GM23338 (cell line): Measurements from ENCODE around the gene GDE1.

ENCODE experiments used
- EZH2 ChIP-seq: fragments of 200-600 bp; sonication (generic); IDR thresholded peaks from one replicate; pipeline ENCODE4 v1.8.0; 2017; ENCODE audit warnings: antibody characterized with exemption, mild to moderate bottlenecking, low read depth; ENCODE audit not compliant: unreplicated experiment
- EZH2phosphoT487 ChIP-seq: fragments of 200-600 bp; sonication (generic); IDR thresholded peaks from one replicate; pipeline ENCODE4 v1.8.1; 2018; ENCODE audit warnings: antibody characterized with exemption; ENCODE audit not compliant: unreplicated experiment
- JUNB ChIP-seq: IDR thresholded peaks from one replicate; pipeline ENCODE4 v1.6.1; 2016; ENCODE audit warnings: antibody characterized with exemption; ENCODE audit not compliant: unreplicated experiment
- POLR2AphosphoS5 ChIP-seq: IDR thresholded peaks from 2 replicates; pipeline ENCODE4 v1.6.1; 2016; ENCODE audit warnings: antibody characterized with exemption, low read depth
- TF ChIP-seq, protein P1 (sequence below), 2 experiments: fragments of 200-600 bp in 1 of 2; sonication (generic) in 1 of 2; conservative IDR thresholded peaks; 2 replicates each; pipeline versions ENCODE4 v1.5.1 to v1.6.1; 2016 to 2017; ENCODE audit warnings: antibody characterized with exemption in 2 of 2, low read depth in 2 of 2, mild to moderate bottlenecking in 2 of 2, moderate library complexity in 1 of 2

DNA sequence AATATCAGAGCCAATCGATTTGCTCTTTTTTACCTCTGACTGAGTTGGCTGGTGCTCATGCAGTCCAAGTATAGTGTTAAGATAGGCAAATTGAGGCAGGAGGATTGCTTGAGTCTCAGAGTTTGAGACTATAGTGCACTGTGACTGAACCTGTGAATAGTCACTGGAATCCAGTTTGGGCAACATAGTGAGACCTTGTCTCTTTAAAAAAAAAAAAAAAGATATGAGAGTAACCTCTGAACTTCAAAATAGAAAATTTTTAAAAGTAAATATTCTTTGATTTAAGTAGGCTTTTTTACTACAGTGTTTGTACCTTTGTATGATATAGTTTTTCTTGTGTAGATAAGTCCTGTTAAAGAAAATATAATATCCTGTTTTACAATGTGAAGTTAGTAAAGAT lies 5.3 kb upstream of the GDE1 start:
- no peak for TF ChIP-seq EZH2
- no peak for TF ChIP-seq EZH2phosphoT487
- TF ChIP-seq, protein P1, sequence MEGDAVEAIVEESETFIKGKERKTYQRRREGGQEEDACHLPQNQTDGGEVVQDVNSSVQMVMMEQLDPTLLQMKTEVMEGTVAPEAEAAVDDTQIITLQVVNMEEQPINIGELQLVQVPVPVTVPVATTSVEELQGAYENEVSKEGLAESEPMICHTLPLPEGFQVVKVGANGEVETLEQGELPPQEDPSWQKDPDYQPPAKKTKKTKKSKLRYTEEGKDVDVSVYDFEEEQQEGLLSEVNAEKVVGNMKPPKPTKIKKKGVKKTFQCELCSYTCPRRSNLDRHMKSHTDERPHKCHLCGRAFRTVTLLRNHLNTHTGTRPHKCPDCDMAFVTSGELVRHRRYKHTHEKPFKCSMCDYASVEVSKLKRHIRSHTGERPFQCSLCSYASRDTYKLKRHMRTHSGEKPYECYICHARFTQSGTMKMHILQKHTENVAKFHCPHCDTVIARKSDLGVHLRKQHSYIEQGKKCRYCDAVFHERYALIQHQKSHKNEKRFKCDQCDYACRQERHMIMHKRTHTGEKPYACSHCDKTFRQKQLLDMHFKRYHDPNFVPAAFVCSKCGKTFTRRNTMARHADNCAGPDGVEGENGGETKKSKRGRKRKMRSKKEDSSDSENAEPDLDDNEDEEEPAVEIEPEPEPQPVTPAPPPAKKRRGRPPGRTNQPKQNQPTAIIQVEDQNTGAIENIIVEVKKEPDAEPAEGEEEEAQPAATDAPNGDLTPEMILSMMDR (conservative IDR thresholded peaks at IDR 0.05; ENCODE audit: low read depth in 2 of 2): no peak
- no peak for TF ChIP-seq POLR2AphosphoS5
- no peak for TF ChIP-seq JUNB
